ENCODE results near the gene CAMK2G. TPM values are rescaled to one million over a fixed set of nuclear protein-coding genes. Genes with fewer than 3 reads are reported as not detected.
"Not testable (repeated sequence)": the region's sequence is repeated elsewhere in the genome, so short reads cannot be mapped to it uniquely, and the experiment has no call there.

The CAMK2G gene
- total RNA-seq, 1 experiment from 2014 or later = 147 TPM

- POLR2A ChIA-PET (ENCODE audit: unreplicated experiment) = no interaction called here
- TF ChIP-seq EZH2 (IDR thresholded peaks at IDR 0.05; ENCODE audit: low read depth) = no peak
- no peak for TF ChIP-seq CTCF (conservative IDR thresholded peaks at IDR 0.05)
- no peak overlapping the region for H3K4me2 ChIP-seq
- H3K79me2 ChIP-seq (ENCODE audit: low read depth) = no peaks in the 10 kb centered on the region
- CTCF ChIA-PET = no interaction called here
- no peaks in the 10 kb centered on the region for H3K27me3 ChIP-seq (ENCODE audit: insufficient read depth, low read depth)
- BruUV-seq (replicated peaks) = no TSS peak
- no peaks in the 10 kb centered on the region for H3K9me3 ChIP-seq (ENCODE audit: insufficient read depth, low read depth)
- intact Hi-C loops (cut with micrococcal nuclease; ENCODE audit: unreplicated experiment) = no loop called here
- H3K27ac ChIP-seq = no peak overlapping the region
- H3K4me1 ChIP-seq (replicated peaks; ENCODE audit: insufficient read depth) = no peaks in the 10 kb centered on the region
- no peak overlapping the region for H3K4me3 ChIP-seq
- peaks cover 6% of the 10 kb centered on the region; the same call in 1 of the 2 replicates for H3F3A ChIP-seq (ENCODE audit: insufficient read depth, low read depth)
- H3K36me3 ChIP-seq (ENCODE audit: low read depth) = peaks cover 23% of the 10 kb centered on the region; the same call in 1 of the 2 replicates
- no peak for DNase-seq
- H3K9me2 ChIP-seq (ENCODE audit: insufficient read depth) = no peaks in the 10 kb centered on the region
- no peaks in the 10 kb centered on the region for H4K20me1 ChIP-seq (ENCODE audit: insufficient read depth)
- H2AFZ ChIP-seq = no peak overlapping the region
Observed at GRCh38 chr10:73798087-73798486, 76.3 kb downstream of the CAMK2G start.

- ChIA-PET CTCF (no interaction called here), POLR2A (ENCODE audit: unreplicated experiment) (no interaction called here)
- Histone ChIP-seq H3K36me3 (ENCODE audit: low read depth) (peaks cover 18% of the 10 kb centered on the region; the same call in 1 of the 2 replicates), H3K79me2 (ENCODE audit: low read depth) (no peaks in the 10 kb centered on the region), H3K4me3 (no peak overlapping the region), H3K9me2 (ENCODE audit: insufficient read depth) (no peaks in the 10 kb centered on the region), H4K20me1 (ENCODE audit: insufficient read depth) (no peaks in the 10 kb centered on the region), H3K4me1 (replicated peaks; ENCODE audit: insufficient read depth) (no peaks in the 10 kb centered on the region), H3F3A (ENCODE audit: insufficient read depth, low read depth) (peaks cover 3% of the 10 kb centered on the region; the same call in 1 of the 2 replicates), H3K27ac (no peak overlapping the region), H2AFZ (no peak overlapping the region), H3K9me3 (ENCODE audit: insufficient read depth, low read depth) (no peaks in the 10 kb centered on the region), H3K27me3 (ENCODE audit: insufficient read depth, low read depth) (no peaks in the 10 kb centered on the region), H3K4me2 (no peak overlapping the region)
- TF ChIP-seq EZH2 (IDR thresholded peaks at IDR 0.05; ENCODE audit: low read depth) (no peak), CTCF (conservative IDR thresholded peaks at IDR 0.05) (no peak)
- intact Hi-C loops (cut with micrococcal nuclease; ENCODE audit: unreplicated experiment) = no loop called here
- peak in 1 of 2 experiments; percentile 8 for DNase-seq
- BruUV-seq (replicated peaks) = no TSS peak
Observed at GRCh38 chr10:73797324-73798025, 76.9 kb downstream of the CAMK2G start.

- no peaks in the 10 kb centered on the region for H3K9me2 ChIP-seq (ENCODE audit: insufficient read depth)
- ChIA-PET CTCF (no interaction called here), POLR2A (ENCODE audit: unreplicated experiment) (no interaction called here)
- no peaks in the 10 kb centered on the region for H3K27me3 ChIP-seq (ENCODE audit: insufficient read depth, low read depth)
- BruUV-seq (replicated peaks) = no TSS peak
- no peaks in the 10 kb centered on the region for H4K20me1 ChIP-seq (ENCODE audit: insufficient read depth)
- peaks cover 16% of the 10 kb centered on the region; the same call in 1 of the 2 replicates for H3K36me3 ChIP-seq (ENCODE audit: low read depth)
- H3K4me3 ChIP-seq = no peak overlapping the region
- no peaks in the 10 kb centered on the region for H3K79me2 ChIP-seq (ENCODE audit: low read depth)
- H3K4me1 ChIP-seq (replicated peaks; ENCODE audit: insufficient read depth) = no peaks in the 10 kb centered on the region
- intact Hi-C loops (cut with micrococcal nuclease; ENCODE audit: unreplicated experiment) = no loop called here
- H3K27ac ChIP-seq = no peak overlapping the region
- no peak for TF ChIP-seq EZH2 (IDR thresholded peaks at IDR 0.05; ENCODE audit: low read depth)
- TF ChIP-seq CTCF (conservative IDR thresholded peaks at IDR 0.05) = no peak
- H3K4me2 ChIP-seq = no peak overlapping the region
- no peaks in the 10 kb centered on the region for H3K9me3 ChIP-seq (ENCODE audit: insufficient read depth, low read depth)
- DNase-seq = no peak
- no peak overlapping the region for H2AFZ ChIP-seq
- no peaks in the 10 kb centered on the region; the same call in 1 of the 2 replicates for H3F3A ChIP-seq (ENCODE audit: insufficient read depth, low read depth)
Observed at GRCh38 chr10:73796766-73797165, 77.6 kb downstream of the CAMK2G start.

- H3F3A ChIP-seq (ENCODE audit: insufficient read depth, low read depth); H2AFZ ChIP-seq; H3K27ac ChIP-seq; H3K9me3 ChIP-seq (ENCODE audit: insufficient read depth, low read depth); H3K4me3 ChIP-seq; H3K9me2 ChIP-seq (ENCODE audit: insufficient read depth); H3K27me3 ChIP-seq (ENCODE audit: insufficient read depth, low read depth); H3K79me2 ChIP-seq (ENCODE audit: low read depth); H3K4me1 ChIP-seq (replicated peaks; ENCODE audit: insufficient read depth); DNase-seq; H3K4me2 ChIP-seq; H4K20me1 ChIP-seq (ENCODE audit: insufficient read depth); intact Hi-C loops (cut with micrococcal nuclease; ENCODE audit: unreplicated experiment); BruUV-seq (replicated peaks): not testable (repeated sequence)
- POLR2A ChIA-PET (ENCODE audit: unreplicated experiment) = interaction anchor here (0.6 kb wide), 2 partner anchors 14 to 18 kb away, joined by 3 to 20 read pairs; no protein-coding TSS in a partner anchor
- peaks cover 15% of the 10 kb centered on the region; the same call in 1 of the 2 replicates for H3K36me3 ChIP-seq (ENCODE audit: low read depth)
- CTCF ChIA-PET = interaction anchor here (0.6 kb wide), 1 partner anchor 49 kb away, joined by 4 read pairs; no protein-coding TSS in a partner anchor
Observed at GRCh38 chr10:73796035-73796434, 78.3 kb downstream of the CAMK2G start.

GRCh38 chr10:73795491-73795890, 78.9 kb downstream of the CAMK2G start:
- CTCF ChIA-PET = interaction anchor here (0.6 kb wide), 1 partner anchor 49 kb away, joined by 4 read pairs; no protein-coding TSS in a partner anchor
- not testable (repeated sequence) for H4K20me1 ChIP-seq (ENCODE audit: insufficient read depth)

More at GRCh38 chr10:73795491-73795890, 78.9 kb downstream of the CAMK2G start:
- H2AFZ ChIP-seq; intact Hi-C loops (cut with micrococcal nuclease; ENCODE audit: unreplicated experiment); H3K4me1 ChIP-seq (replicated peaks; ENCODE audit: insufficient read depth); H3K9me3 ChIP-seq (ENCODE audit: insufficient read depth, low read depth); H3K79me2 ChIP-seq (ENCODE audit: low read depth); H3F3A ChIP-seq (ENCODE audit: insufficient read depth, low read depth); BruUV-seq (replicated peaks); H3K4me2 ChIP-seq; H3K9me2 ChIP-seq (ENCODE audit: insufficient read depth); H3K27ac ChIP-seq; DNase-seq; H3K4me3 ChIP-seq; H3K27me3 ChIP-seq (ENCODE audit: insufficient read depth, low read depth): not testable (repeated sequence)
- POLR2A ChIA-PET (ENCODE audit: unreplicated experiment) = interaction anchor here (0.6 kb wide), 2 partner anchors 15 to 18 kb away, joined by 3 to 20 read pairs; no protein-coding TSS in a partner anchor
- peaks cover 15% of the 10 kb centered on the region; the same call in 1 of the 2 replicates for H3K36me3 ChIP-seq (ENCODE audit: low read depth)
